GM19328 (cell line): ENCODE measurements around the gene NEURL2.

Experiments used
- ATAC-seq: cut with Tn5 transposase; IDR thresholded peaks from one replicate; pipeline ENCODE4 v1.9.1; 2021; ENCODE audit warnings: mild to moderate bottlenecking, moderate library complexity; ENCODE audit not compliant: unreplicated experiment

Gene NEURL2

DNA sequence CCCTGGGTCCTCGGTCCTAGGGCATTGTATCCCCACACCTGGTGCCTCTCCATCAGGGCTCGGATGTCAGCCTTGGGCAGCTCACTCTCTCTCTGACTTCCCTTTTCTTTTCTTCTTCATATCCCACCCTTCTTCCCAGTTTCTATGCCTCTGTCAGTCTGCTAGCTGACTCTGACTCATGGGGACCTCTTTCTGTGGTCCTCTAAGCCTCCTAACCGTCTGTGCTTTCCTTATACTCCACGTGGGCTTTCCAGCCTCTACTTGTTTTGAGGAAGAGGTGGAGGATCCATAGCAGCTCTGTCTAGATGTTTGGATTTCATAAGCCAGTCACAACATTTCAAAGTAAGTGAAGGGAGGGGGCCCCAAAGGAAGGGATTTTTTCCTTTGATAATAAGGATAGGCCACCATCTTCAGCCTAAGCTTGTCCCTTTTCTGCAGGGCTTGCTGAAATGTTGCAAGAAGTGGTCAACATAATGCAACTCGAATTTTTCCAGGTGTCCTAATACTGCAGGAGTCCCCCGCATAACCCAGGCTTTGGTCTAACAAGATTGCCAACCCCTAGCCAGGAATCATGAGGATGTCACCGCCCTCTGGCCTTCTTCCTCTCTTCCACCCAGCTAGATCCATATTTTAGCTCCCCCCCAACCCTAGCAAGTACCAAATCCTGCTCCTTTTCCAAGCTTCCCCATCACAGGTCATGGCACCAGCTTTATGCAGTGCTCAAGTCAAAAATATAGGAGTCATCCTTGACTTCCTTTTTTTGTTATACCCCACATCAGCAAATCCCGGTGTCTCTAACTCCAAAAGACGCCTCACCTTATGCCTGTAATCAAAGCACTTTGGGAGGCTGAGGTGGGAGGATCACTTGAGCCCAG lies 29.7 kb upstream of the NEURL2 start:
- no peak for ATAC-seq

DNA sequence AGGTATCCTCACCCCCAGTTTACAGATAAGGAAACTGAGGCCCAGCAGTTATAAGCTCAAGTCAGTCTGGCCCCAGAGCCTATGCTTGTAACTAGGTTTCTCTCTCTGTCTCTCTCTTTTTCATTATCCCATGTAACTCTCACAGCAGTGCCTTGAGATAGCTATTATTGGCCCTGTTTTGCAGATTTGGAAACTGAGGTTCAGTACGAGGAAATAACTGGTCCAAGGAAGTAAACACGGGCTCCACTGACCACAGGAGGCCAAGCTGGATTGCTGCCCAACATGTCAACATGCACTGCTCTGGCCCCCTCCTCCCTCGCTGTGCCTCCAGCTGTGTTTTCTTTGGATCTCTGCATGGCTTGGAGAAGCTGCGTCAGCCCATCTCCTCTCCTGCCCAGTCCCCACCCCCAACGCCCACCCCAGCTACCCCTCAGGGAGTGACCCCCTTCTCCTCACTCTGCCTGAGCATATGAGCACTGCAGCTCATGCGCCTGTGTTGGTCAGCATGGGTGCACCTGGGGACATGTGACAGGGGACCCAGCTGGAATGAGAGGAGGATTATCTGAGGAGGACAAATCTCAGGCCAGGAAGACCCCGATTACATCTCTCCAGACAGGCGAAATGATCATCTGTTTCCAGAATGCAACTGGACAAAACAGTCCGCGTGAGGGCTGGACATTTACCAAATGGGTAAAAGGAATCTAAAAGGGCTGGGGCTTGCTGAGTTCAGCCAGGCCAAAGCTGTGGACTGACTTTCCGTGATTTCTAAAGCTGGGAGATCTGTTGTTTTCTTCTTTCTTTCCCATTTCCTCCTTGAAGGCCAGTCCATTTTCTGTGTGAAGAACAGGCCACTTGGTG lies 28.8 kb upstream of the NEURL2 start:
- ATAC-seq, result no peak

GRCh38 chr20:45918779-45919537 lies 27.9 kb upstream of the NEURL2 start:
- ATAC-seq, result no peak

GRCh38 chr20:45918182-45918737 lies 27.3 kb upstream of the NEURL2 start:
- ATAC-seq, result no peak

DNA sequence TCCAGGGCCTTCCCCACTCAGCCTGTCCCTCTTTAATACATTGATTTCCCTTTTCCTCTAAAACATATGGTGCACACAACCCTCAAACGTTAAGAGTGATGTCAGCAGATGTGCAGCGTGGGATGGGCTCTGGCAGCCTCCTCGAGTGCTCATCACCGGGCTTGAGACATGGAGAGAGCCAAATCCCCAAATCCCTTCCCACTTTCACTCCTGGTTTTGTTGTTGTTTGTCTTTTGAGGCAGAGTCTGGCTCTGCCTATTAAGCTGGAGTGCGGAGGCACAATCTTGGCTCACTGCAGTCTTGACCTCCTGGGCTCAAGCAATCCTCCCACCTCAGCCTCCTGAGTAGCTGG lies 26.8 kb upstream of the NEURL2 start:
- ATAC-seq, result no peak

- no peak for ATAC-seq
These were observed 22.1 kb upstream of the NEURL2 start for GRCh38 chr20:45913116-45913515.

DNA sequence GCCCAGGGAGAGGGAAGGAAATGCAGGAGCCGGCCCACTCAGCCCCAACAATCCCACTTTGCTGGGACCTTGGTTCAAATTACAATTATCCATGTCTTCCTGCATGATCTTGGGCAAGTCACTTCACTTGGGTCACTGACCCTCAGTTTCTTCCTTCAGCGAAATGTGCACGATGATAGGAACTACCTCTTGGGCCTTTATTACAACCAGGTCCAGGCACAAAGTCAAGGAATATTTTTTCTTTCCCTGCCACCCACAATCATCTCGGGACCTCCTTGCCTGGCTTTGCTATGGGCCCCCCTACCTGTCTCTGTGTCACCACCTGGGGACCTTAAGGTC lies 21.3 kb upstream of the NEURL2 start:
- no peak for ATAC-seq

- ATAC-seq, result no peak
These were observed 20.7 kb upstream of the NEURL2 start, which contains the start of gene PLTP for GRCh38 chr20:45911486-45912343. PLTP (minus strand) TSS chr20:45912155; CDS start chr20:45911452, 703 bp downstream.

- ATAC-seq, result peak; percentile 89
These were observed 19.9 kb upstream of the NEURL2 start for GRCh38 chr20:45910670-45911485.

- ATAC-seq, result no peak
These were observed 19.0 kb upstream of the NEURL2 start for GRCh38 chr20:45909817-45910669.

GRCh38 chr20:45909336-45909808 lies 18.4 kb upstream of the NEURL2 start:
- ATAC-seq, result no peak

DNA sequence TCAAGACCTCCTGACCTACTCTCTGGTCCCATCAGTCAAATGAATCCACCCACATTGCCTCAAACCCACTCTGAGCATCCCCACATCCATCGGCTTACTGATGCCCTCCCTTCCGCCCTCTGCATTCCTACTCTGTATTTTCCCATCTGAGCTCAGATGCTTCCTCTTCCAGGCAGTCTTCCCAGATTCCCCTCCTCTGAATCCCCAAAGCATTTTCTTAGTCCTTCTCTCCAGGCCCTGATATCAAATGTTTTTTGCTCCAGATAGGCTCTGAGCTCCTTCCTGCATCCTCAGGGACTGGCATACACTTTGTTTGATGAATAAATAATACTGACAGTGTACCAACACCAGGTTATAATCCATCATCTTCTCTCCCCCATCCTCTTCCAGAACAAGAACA lies 17.1 kb upstream of the NEURL2 start:
- no peak for ATAC-seq

GRCh38 chr20:45907219-45907948 lies 16.4 kb upstream of the NEURL2 start:
- ATAC-seq, result no peak

DNA sequence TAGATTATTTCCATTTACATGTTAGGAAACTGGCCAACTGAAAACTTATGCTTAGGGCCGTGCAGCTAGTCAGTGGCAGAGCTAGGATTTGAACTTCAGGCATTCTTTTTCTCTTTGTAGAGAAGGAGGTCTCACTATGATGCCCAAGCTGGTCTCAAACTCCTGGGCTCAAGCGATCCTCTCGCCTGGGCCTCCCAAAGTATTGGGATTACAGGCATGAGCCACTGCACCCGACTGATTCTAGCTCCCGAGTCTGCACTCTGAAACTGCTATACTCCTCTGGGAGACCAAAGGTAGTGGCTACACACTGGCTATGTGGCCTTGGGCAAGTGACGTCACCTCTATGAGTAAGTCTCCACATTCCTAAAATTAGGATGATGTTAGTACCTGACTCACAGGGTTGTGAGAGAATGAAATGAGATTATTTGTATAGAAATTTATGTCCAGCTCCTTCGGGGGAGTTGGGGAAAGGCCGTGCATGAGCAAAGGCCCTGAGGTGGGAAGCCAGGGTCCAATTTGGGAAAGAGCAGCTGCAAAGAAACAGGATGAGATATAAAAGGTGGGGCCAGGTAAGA lies 14.6 kb upstream of the NEURL2 start:
- ATAC-seq, result no peak

DNA sequence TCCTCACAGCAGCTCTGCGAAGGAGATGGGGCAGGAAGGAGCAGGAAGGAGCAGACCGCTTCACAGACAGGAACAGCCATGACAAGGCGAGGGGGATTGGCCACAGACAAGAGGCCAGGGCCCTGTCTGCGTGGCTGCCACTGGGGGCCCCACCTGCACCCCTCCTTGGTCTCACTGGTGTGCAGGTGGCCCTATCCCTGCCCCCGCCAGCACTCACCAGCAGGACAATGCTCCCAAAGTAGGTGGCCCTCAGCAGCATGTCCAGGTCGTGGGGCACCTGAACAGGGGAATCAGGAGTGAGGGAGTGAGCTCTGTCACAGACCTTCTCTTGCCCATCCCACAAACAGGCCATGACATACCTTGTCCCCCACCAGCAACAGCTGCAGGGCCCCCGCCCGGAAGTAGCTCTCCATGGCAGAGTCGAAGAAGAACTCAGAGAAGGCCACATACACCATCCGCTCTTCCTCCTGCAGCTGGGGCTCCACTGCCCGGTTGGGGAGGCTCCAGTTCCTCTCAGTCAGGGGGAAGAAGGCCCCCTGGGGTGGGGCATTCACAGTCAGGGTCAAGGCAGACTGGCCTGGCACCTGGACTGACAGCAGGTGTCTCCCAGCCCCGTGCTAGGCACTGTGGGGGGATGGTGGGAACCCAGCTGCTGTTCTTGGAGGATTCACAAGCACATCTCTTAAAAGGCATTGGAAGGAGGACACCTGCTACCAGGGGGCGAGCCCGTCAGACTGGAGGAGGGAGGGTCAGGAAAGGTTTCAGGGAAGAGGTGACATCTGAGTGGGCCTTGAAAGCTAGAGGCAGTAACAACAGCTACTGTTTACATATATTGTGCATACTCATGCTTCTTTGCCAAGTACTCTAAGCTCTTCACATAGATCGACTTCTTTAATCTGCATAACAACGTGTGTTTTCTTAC lies 13.8 kb upstream of the NEURL2 start:
- ATAC-seq, result no peak

DNA sequence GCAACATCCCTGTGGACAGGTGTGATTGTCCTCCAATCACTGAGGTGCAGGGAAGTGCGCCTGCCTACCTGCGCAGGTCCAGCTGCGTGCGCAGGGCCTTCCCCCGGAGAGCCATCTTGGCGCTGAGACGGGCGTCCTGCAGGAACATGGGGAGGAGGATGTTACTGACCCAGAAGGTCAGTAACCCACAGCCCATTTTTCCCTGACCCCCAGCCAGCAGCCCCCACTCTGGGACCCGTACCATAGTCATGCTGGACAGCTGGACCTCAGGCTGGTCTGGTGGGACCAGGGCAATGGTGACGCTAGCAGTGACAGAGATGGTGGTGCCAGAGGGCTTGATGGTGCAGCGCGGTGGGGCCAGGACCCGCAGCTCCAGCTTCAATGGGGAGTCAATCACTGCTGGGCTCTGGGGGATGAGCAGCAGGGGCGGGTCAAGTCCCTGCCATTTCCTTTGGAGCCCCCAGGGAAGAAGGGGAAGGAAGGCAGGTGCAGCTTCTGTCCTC lies 11.2 kb upstream of the NEURL2 start:
- no peak for ATAC-seq
